Activated CD8-positive, alpha-beta memory T cell treated with anti-CD3 and anti-CD28 coated beads, Interleukin-2, amount 50 U/mL, for 1 hour (primary cell): ENCODE measurements around the gene TSPAN33.
A peak's percentile ranks its signal among the peaks of the same experiment; 100 is the strongest.
"Not testable (repeated sequence)": the region's sequence is repeated elsewhere in the genome, so short reads cannot be mapped to it uniquely, and the experiment has no call there.

Experiments
- DNase-seq: peaks from one replicate; pipeline ENCODE4 v3.0.0-alpha.2; 2020; ENCODE audit errors: extremely low read depth

TSPAN33 gene

GRCh38 chr7:129209067-129209926 lies 64.8 kb downstream of the TSPAN33 start:
- no peak for DNase-seq

- no peak for DNase-seq
These were observed 65.9 kb downstream of the TSPAN33 start for GRCh38 chr7:129210256-129210988.

- DNase-seq, result no peak
These were observed 66.4 kb downstream of the TSPAN33 start for GRCh38 chr7:129210989-129211312.

GRCh38 chr7:129212126-129212525 lies 67.6 kb downstream of the TSPAN33 start:
- no peak for DNase-seq

- DNase-seq, result no peak
These were observed 68.1 kb downstream of the TSPAN33 start for GRCh38 chr7:129212596-129212995.

- DNase-seq, result no peak
These were observed 69.3 kb downstream of the TSPAN33 start for GRCh38 chr7:129213828-129214227.

- not testable (repeated sequence) for DNase-seq
These were observed 71.2 kb downstream of the TSPAN33 start for GRCh38 chr7:129215691-129216090.

GRCh38 chr7:129216101-129216715 lies 71.7 kb downstream of the TSPAN33 start:
- DNase-seq, result not testable (repeated sequence)

GRCh38 chr7:129216821-129217416 lies 72.4 kb downstream of the TSPAN33 start:
- not testable (repeated sequence) for DNase-seq

GRCh38 chr7:129218514-129219062 lies 74.1 kb downstream of the TSPAN33 start:
- peak; percentile 58 for DNase-seq

- DNase-seq, result not testable (repeated sequence)
These were observed 74.7 kb downstream of the TSPAN33 start for GRCh38 chr7:129219166-129219565.
